GM23338 (cell line): ENCODE measurements around the gene FRMD4A. TPM values are rescaled to one million over a fixed set of nuclear protein-coding genes. Genes with fewer than 3 reads are reported as not detected.

Source experiments
- ATAC-seq: fragments of 200-7000 bp; cut with Tn5 transposase; 3 replicates; pipeline ENCODE4 v1.9.1; 2020
- DNase-seq: peaks from one replicate; pipeline ENCODE4 v3.0.0-alpha.2; 2015; ENCODE audit warnings: low spot score
- H2AFZ ChIP-seq: fragments of 200-600 bp; sonication (generic); 2 replicates; pipeline ENCODE4 v1.8.0; 2016; ENCODE audit warnings: antibody characterized with exemption, mild to moderate bottlenecking, moderate library complexity
- H3F3A ChIP-seq: fragments of 200-600 bp; sonication (generic); replicated peaks from 2 replicates; pipeline ENCODE4 v1.8.0; 2017; ENCODE audit warnings: antibody characterized with exemption, mixed run types, low read depth
- H3K27ac ChIP-seq: fragments of 200-600 bp; sonication (generic); 2 replicates; pipeline ENCODE4 v1.6.1; 2016; ENCODE audit warnings: low read depth
- H3K27me3 ChIP-seq: fragments of 200-600 bp; sonication (generic); 2 replicates; pipeline ENCODE4 v1.8.0; 2016; ENCODE audit warnings: mild to moderate bottlenecking, mixed run types, moderate library complexity; ENCODE audit not compliant: insufficient read depth
- H3K36me3 ChIP-seq: fragments of 200-600 bp; sonication (generic); 2 replicates; pipeline ENCODE4 v1.8.0; 2016; ENCODE audit warnings: mild to moderate bottlenecking; ENCODE audit not compliant: insufficient read depth
- H3K4me1 ChIP-seq: fragments of 200-600 bp; sonication (generic); 2 replicates; pipeline ENCODE4 v1.8.0; 2016; ENCODE audit warnings: mild to moderate bottlenecking, moderate library complexity; ENCODE audit not compliant: insufficient read depth
- H3K4me2 ChIP-seq: fragments of 200-600 bp; sonication (generic); 2 replicates; pipeline ENCODE4 v1.7.1; 2017; ENCODE audit warnings: mixed run types
- H3K4me3 ChIP-seq: fragments of 200-600 bp; sonication (generic); 2 replicates; pipeline ENCODE4 v1.6.1; 2016; ENCODE audit warnings: mixed run types
- H3K79me2 ChIP-seq: fragments of 200-600 bp; sonication (generic); replicated peaks from 2 replicates; pipeline ENCODE4 v1.8.0; 2017; ENCODE audit warnings: mild to moderate bottlenecking; ENCODE audit not compliant: insufficient read depth
- H3K9me2 ChIP-seq: fragments of 200-600 bp; sonication (generic); 2 replicates; pipeline ENCODE4 v1.8.0; 2017; ENCODE audit not compliant: insufficient read depth
- H4K20me1 ChIP-seq: fragments of 200-600 bp; sonication (generic); replicated peaks from 2 replicates; pipeline ENCODE4 v1.8.0; 2017; ENCODE audit warnings: mild to moderate bottlenecking; ENCODE audit not compliant: insufficient read depth
- H3K27ac Mint-ChIP-seq: 2 replicates; pipeline ENCODE4 v1.8.0; 2020; ENCODE audit warnings: inconsistent platforms, mild to moderate bottlenecking, moderate library complexity, mixed read lengths
- H3K27me3 Mint-ChIP-seq: 3 replicates; pipeline ENCODE4 v1.8.0; 2022; ENCODE audit warnings: low read depth, mild to moderate bottlenecking, moderate library complexity, mixed read lengths, inconsistent platforms; ENCODE audit not compliant: insufficient read depth, poor library complexity
- H3K36me3 Mint-ChIP-seq: 3 replicates; pipeline ENCODE4 v1.8.0; 2021; ENCODE audit warnings: low read depth, mild to moderate bottlenecking, inconsistent platforms, moderate library complexity, mixed read lengths
- H3K4me1 Mint-ChIP-seq: 3 replicates; pipeline ENCODE4 v1.8.0; 2020; ENCODE audit warnings: mild to moderate bottlenecking, inconsistent platforms, mixed read lengths
- H3K4me3 Mint-ChIP-seq: 3 replicates; pipeline ENCODE4 v1.8.0; 2021; ENCODE audit warnings: moderate library complexity, mild to moderate bottlenecking, inconsistent platforms, mixed read lengths
- H3K9me3 Mint-ChIP-seq: 3 replicates; pipeline ENCODE4 v1.8.0; 2020; ENCODE audit warnings: moderate library complexity, mild to moderate bottlenecking, inconsistent platforms, mixed read lengths
- EZH2 ChIP-seq: fragments of 200-600 bp; sonication (generic); IDR thresholded peaks from one replicate; pipeline ENCODE4 v1.8.0; 2017; ENCODE audit warnings: antibody characterized with exemption, mild to moderate bottlenecking, low read depth; ENCODE audit not compliant: unreplicated experiment
- JUNB ChIP-seq: IDR thresholded peaks from one replicate; pipeline ENCODE4 v1.6.1; 2016; ENCODE audit warnings: antibody characterized with exemption; ENCODE audit not compliant: unreplicated experiment
- NANOG ChIP-seq: IDR thresholded peaks from 2 replicates; pipeline ENCODE4 v1.6.1; 2016; ENCODE audit warnings: antibody characterized with exemption, borderline replicate concordance
- STAT1 ChIP-seq: IDR thresholded peaks from one replicate; pipeline ENCODE4 v1.6.1; 2016; ENCODE audit warnings: antibody characterized with exemption; ENCODE audit not compliant: unreplicated experiment
- ZNF331 ChIP-seq: fragments of 250-450 bp; sonication (Bioruptor Pico); IDR thresholded peaks from 2 replicates; pipeline ENCODE4 v1.5.0; 2020; ENCODE audit warnings: low read depth, mild to moderate bottlenecking, moderate library complexity
- ZNF462 ChIP-seq: fragments of 250-450 bp; sonication (Bioruptor Pico); IDR thresholded peaks from 2 replicates; pipeline ENCODE4 v1.5.0; 2020; ENCODE audit warnings: mild to moderate bottlenecking, moderate library complexity
- polyA plus RNA-seq: library from polyadenylated mRNA; unstranded; fragments of >200 nt; fragmentation: Nextera tagmentation; extraction: Ambion mirVana; gene quantifications from 2 replicates; pipeline ENCODE4 v1.2.1, GENCODE V29; 2016
- total RNA-seq: library from RNA; depleted of rRNA; stranded (reverse); fragments of >200 nt; shearing (Covaris generic); gene quantifications from 2 replicates; pipeline ENCODE4 v1.2.3, GENCODE V29; 2014

Gene FRMD4A
- total and polyA plus RNA-seq, 2 experiments from 2014 or later: 14.0 to 20.1 TPM

GRCh38 chr10:13644866-13645265, 685.9 kb downstream of the FRMD4A start (continued):
- TF ChIP-seq ZNF331: no peak
- TF ChIP-seq STAT1: no peak
- TF ChIP-seq EZH2: no peak
- TF ChIP-seq ZNF462 (CRISPR knock-in tag): no peak

GRCh38 chr10:13643016-13643415, 687.7 kb downstream of the FRMD4A start:
- no peaks in the 10 kb centered on the region for H3K9me2 ChIP-seq
- no peaks in the 10 kb centered on the region for H3K4me1 ChIP-seq
- H3K27ac ChIP-seq: 0 out of 2 replicates have a peak overlapping the region, but pooled peaks have one; percentile 59
- no peaks in the 10 kb centered on the region for H3K27me3 ChIP-seq
- no peak for TF ChIP-seq JUNB
- Mint-ChIP-seq H3K4me3 (no peak overlapping the region), H3K36me3 (peaks cover 63% of the 10 kb centered on the region), H3K9me3 (peaks cover 26% of the 10 kb centered on the region), H3K27me3 (peaks cover 6% of the 10 kb centered on the region), H3K27ac (no peak overlapping the region), H3K4me1 (no peaks in the 10 kb centered on the region; the same call in 2 of the 3 replicates)
- no peaks in the 10 kb centered on the region for H3F3A ChIP-seq
- H3K79me2 ChIP-seq: no peaks in the 10 kb centered on the region
- no peaks in the 10 kb centered on the region for H4K20me1 ChIP-seq
- DNase-seq (no peak), ATAC-seq (no peak)
- no peak overlapping the region for H3K4me3 ChIP-seq
- no peak overlapping the region for H2AFZ ChIP-seq
- no peak overlapping the region for H3K4me2 ChIP-seq
- H3K36me3 ChIP-seq: peaks cover 15% of the 10 kb centered on the region

- H3K36me3 ChIP-seq: peaks cover 15% of the 10 kb centered on the region
- TF ChIP-seq JUNB (no peak), NANOG (no peak)
Measured at GRCh38 chr10:13642293-13642692, 688.4 kb downstream of the FRMD4A start.

More at GRCh38 chr10:13642293-13642692, 688.4 kb downstream of the FRMD4A start:
- DNase-seq (peak; percentile 8), ATAC-seq (no peak)
- Histone ChIP-seq H3K79me2 (no peaks in the 10 kb centered on the region), H3K4me2 (no peak overlapping the region), H4K20me1 (no peaks in the 10 kb centered on the region), H2AFZ (no peak overlapping the region), H3K27me3 (no peaks in the 10 kb centered on the region), H3K9me2 (no peaks in the 10 kb centered on the region), H3K4me1 (no peaks in the 10 kb centered on the region), H3K27ac (no peak overlapping the region), H3F3A (no peaks in the 10 kb centered on the region), H3K4me3 (no peak overlapping the region)
- H3K27me3 Mint-ChIP-seq: peaks cover 6% of the 10 kb centered on the region
- no peak overlapping the region; the same call in 2 of the 3 replicates for H3K4me3 Mint-ChIP-seq
- peaks cover 26% of the 10 kb centered on the region for H3K9me3 Mint-ChIP-seq
- H3K4me1 Mint-ChIP-seq: no peaks in the 10 kb centered on the region; the same call in 2 of the 3 replicates
- H3K36me3 Mint-ChIP-seq: peaks cover 64% of the 10 kb centered on the region
- H3K27ac Mint-ChIP-seq: no peak overlapping the region
